Measurements from ENCODE around the gene PTCH2. TPM values are rescaled to one million over a fixed set of nuclear protein-coding genes. Genes with fewer than 3 reads are reported as not detected.

Gene PTCH2
- total RNA-seq, 1 donor from 2014 or later: 1.4 TPM

- no peaks in the 10 kb centered on the region for H3K27me3 Mint-ChIP-seq (ENCODE audit: unreplicated experiment)
- DNase-seq (ENCODE audit: extremely low spot score, unreplicated experiment): no peak
These were observed 17.3 kb upstream of the PTCH2 start for GRCh38 chr1:44860331-44860730.

GRCh38 chr1:44857446-44857845 is 14.4 kb upstream of the PTCH2 start:
- no peak for DNase-seq (ENCODE audit: extremely low spot score, unreplicated experiment)
- Mint-ChIP-seq H3K27me3 (ENCODE audit: unreplicated experiment) (no peaks in the 10 kb centered on the region), H3K36me3 (ENCODE audit: unreplicated experiment) (peaks cover 20% of the 10 kb centered on the region), H3K27ac (ENCODE audit: unreplicated experiment) (no peak overlapping the region), H3K4me3 (ENCODE audit: unreplicated experiment) (no peak overlapping the region), H3K9me3 (ENCODE audit: unreplicated experiment) (no peaks in the 10 kb centered on the region), H3K4me1 (ENCODE audit: unreplicated experiment) (peaks cover 4% of the 10 kb centered on the region)
- no peak for TF ChIP-seq CTCF (IDR thresholded peaks at IDR 0.05)

More at GRCh38 chr1:44860331-44860730, 17.3 kb upstream of the PTCH2 start:
- H3K9me3 Mint-ChIP-seq (ENCODE audit: unreplicated experiment): no peaks in the 10 kb centered on the region
- no peak overlapping the region for H3K4me3 Mint-ChIP-seq (ENCODE audit: unreplicated experiment)
- H3K27ac Mint-ChIP-seq (ENCODE audit: unreplicated experiment): peak overlapping the region; percentile 18
- peaks cover 4% of the 10 kb centered on the region for H3K4me1 Mint-ChIP-seq (ENCODE audit: unreplicated experiment)
- TF ChIP-seq CTCF (IDR thresholded peaks at IDR 0.05): no peak
- peaks cover 14% of the 10 kb centered on the region for H3K36me3 Mint-ChIP-seq (ENCODE audit: unreplicated experiment)

- Mint-ChIP-seq H3K27ac (ENCODE audit: unreplicated experiment) (no peak overlapping the region), H3K9me3 (ENCODE audit: unreplicated experiment) (no peaks in the 10 kb centered on the region), H3K4me1 (ENCODE audit: unreplicated experiment) (peaks cover 4% of the 10 kb centered on the region), H3K4me3 (ENCODE audit: unreplicated experiment) (no peak overlapping the region), H3K36me3 (ENCODE audit: unreplicated experiment) (peaks cover 20% of the 10 kb centered on the region), H3K27me3 (ENCODE audit: unreplicated experiment) (no peaks in the 10 kb centered on the region)
- TF ChIP-seq CTCF (IDR thresholded peaks at IDR 0.05): no peak
- DNase-seq (ENCODE audit: extremely low spot score, unreplicated experiment): no peak
These were observed 12.7 kb upstream of the PTCH2 start for GRCh38 chr1:44855742-44856141.

GRCh38 chr1:44854970-44855369 is 11.9 kb upstream of the PTCH2 start:
- Mint-ChIP-seq H3K4me3 (ENCODE audit: unreplicated experiment) (no peak overlapping the region), H3K36me3 (ENCODE audit: unreplicated experiment) (peaks cover 22% of the 10 kb centered on the region), H3K9me3 (ENCODE audit: unreplicated experiment) (no peaks in the 10 kb centered on the region), H3K4me1 (ENCODE audit: unreplicated experiment) (no peaks in the 10 kb centered on the region), H3K27me3 (ENCODE audit: unreplicated experiment) (no peaks in the 10 kb centered on the region), H3K27ac (ENCODE audit: unreplicated experiment) (no peak overlapping the region)
- TF ChIP-seq CTCF (IDR thresholded peaks at IDR 0.05): no peak
- DNase-seq (ENCODE audit: extremely low spot score, unreplicated experiment): no peak

GRCh38 chr1:44853201-44853600 is 10.1 kb upstream of the PTCH2 start:
- DNase-seq (ENCODE audit: extremely low spot score, unreplicated experiment): no peak
- Mint-ChIP-seq H3K27me3 (ENCODE audit: unreplicated experiment) (no peaks in the 10 kb centered on the region), H3K9me3 (ENCODE audit: unreplicated experiment) (no peaks in the 10 kb centered on the region), H3K4me1 (ENCODE audit: unreplicated experiment) (peaks cover 2% of the 10 kb centered on the region), H3K36me3 (ENCODE audit: unreplicated experiment) (peaks cover 25% of the 10 kb centered on the region), H3K27ac (ENCODE audit: unreplicated experiment) (no peak overlapping the region), H3K4me3 (ENCODE audit: unreplicated experiment) (no peak overlapping the region)
- TF ChIP-seq CTCF (IDR thresholded peaks at IDR 0.05): no peak
